IMR-90 (cell line): ENCODE data around the gene TANGO2. TPM values are rescaled to one million over a fixed set of nuclear protein-coding genes. Genes with fewer than 3 reads are reported as not detected.

ENCODE experiments used
- ATAC-seq: fragments of 200-7000 bp; cut with Tn5 transposase; 2 replicates; pipeline ENCODE4 v1.9.1; 2020; ENCODE audit warnings: low read depth, mild to moderate bottlenecking, moderate library complexity
- BruUV-seq: library from RNA; stranded (reverse); fragments of 400-500 nt; replicated peaks from 2 replicates; lab custom pipeline; 2021; lab: Mats Ljungman, UMichigan
- CTCF ChIA-PET: fragments of 300-600 bp; formaldehyde crosslinking; extraction: SDS; loops from one replicate; lab custom pipeline; 2021; ENCODE audit warnings: antibody characterized with exemption; lab: Yijun Ruan, JAX
- POLR2A ChIA-PET: fragments of 300-600 bp; sonication (Branson Sonifier 250); formaldehyde crosslinking; loops from one replicate; lab custom pipeline; 2022; ENCODE audit warnings: antibody characterized with exemption; ENCODE audit not compliant: unreplicated experiment; lab: Charles Lee
- DNase-seq: peaks from one replicate; pipeline ENCODE4 v3.0.0; 2013
- H2AFZ ChIP-seq: replicated peaks from 2 replicates; pipeline ENCODE3; 2013; ENCODE audit warnings: low read length, mild to moderate bottlenecking; ENCODE audit not compliant: poor library complexity
- H2AK5ac ChIP-seq: 2 replicates; pipeline ENCODE4 v1.6.1; 2013; ENCODE audit warnings: low read depth, low read length, inconsistent platforms
- H2AK9ac ChIP-seq: replicated peaks from 2 replicates; pipeline ENCODE3; 2013; ENCODE audit warnings: mild to moderate bottlenecking, low read depth, low read length, moderate library complexity; ENCODE audit not compliant: poor library complexity
- H2BK120ac ChIP-seq: 2 replicates; pipeline ENCODE4 v1.6.1; 2013; ENCODE audit warnings: low read depth, low read length, inconsistent platforms
- H2BK15ac ChIP-seq: 3 replicates; pipeline ENCODE4 v1.6.1; 2013; ENCODE audit warnings: low read depth, low read length, inconsistent platforms
- H2BK20ac ChIP-seq: 2 replicates; pipeline ENCODE4 v1.6.1; 2013; ENCODE audit warnings: low read depth, mild to moderate bottlenecking, inconsistent platforms, low read length, moderate library complexity
- H2BK5ac ChIP-seq: 2 replicates; pipeline ENCODE4 v1.6.1; 2013; ENCODE audit warnings: mild to moderate bottlenecking, low read depth, low read length, inconsistent platforms; ENCODE audit not compliant: poor library complexity, severe bottlenecking
- H3K14ac ChIP-seq: replicated peaks from 2 replicates; pipeline ENCODE4 v1.6.1; 2013; ENCODE audit warnings: low read depth, low read length, inconsistent platforms
- H3K18ac ChIP-seq: 2 replicates; pipeline ENCODE4 v1.6.1; 2013; ENCODE audit warnings: low read depth, low read length, control low read depth
- H3K23ac ChIP-seq: 2 replicates; pipeline ENCODE4 v1.6.1; 2013; ENCODE audit warnings: low read depth, low read length, inconsistent platforms
- H3K27ac ChIP-seq: 2 replicates; pipeline ENCODE4 v1.5.1; 2013; ENCODE audit warnings: mild to moderate bottlenecking, control low read depth, low read length; ENCODE audit not compliant: insufficient read depth
- H3K27me3 ChIP-seq: 2 replicates; pipeline ENCODE4 v1.6.1; 2013; ENCODE audit warnings: low read length; ENCODE audit not compliant: control insufficient read depth, insufficient read depth
- H3K36me3 ChIP-seq: 2 replicates; pipeline ENCODE4 v1.6.1; 2013; ENCODE audit warnings: low read length, mixed read lengths; ENCODE audit not compliant: control insufficient read depth, insufficient read depth
- H3K4ac ChIP-seq: 2 replicates; pipeline ENCODE4 v1.6.1; 2013; ENCODE audit warnings: low read depth, low read length, inconsistent platforms
- H3K4me1 ChIP-seq: 2 replicates; pipeline ENCODE4 v1.6.1; 2013; ENCODE audit warnings: low read length, mixed read lengths; ENCODE audit not compliant: control insufficient read depth, insufficient read depth
- H3K4me2 ChIP-seq: 2 replicates; pipeline ENCODE4 v1.6.1; 2013; ENCODE audit warnings: low read depth, mild to moderate bottlenecking, control low read depth, low read length, moderate library complexity
- H3K4me3 ChIP-seq: 2 replicates; pipeline ENCODE4 v1.5.1; 2013; ENCODE audit warnings: low read depth, mild to moderate bottlenecking, control low read depth, low read length, moderate library complexity; ENCODE audit not compliant: insufficient read depth
- H3K56ac ChIP-seq: 2 replicates; pipeline ENCODE4 v1.6.1; 2013; ENCODE audit warnings: low read length, inconsistent platforms; ENCODE audit not compliant: insufficient read depth; ENCODE audit errors: extremely low read depth
- H3K79me1 ChIP-seq, 2 experiments: 2 replicates each; pipeline ENCODE4 v1.6.1; 2013; ENCODE audit warnings: low read length in 2 of 2, inconsistent platforms in 1 of 2, low read depth in 1 of 2
- H3K9ac ChIP-seq: 2 replicates; pipeline ENCODE4 v1.6.1; 2013; ENCODE audit warnings: low read depth, low read length, control low read depth
- H3K9me1 ChIP-seq: 2 replicates; pipeline ENCODE4 v1.6.1; 2013; ENCODE audit warnings: low read length, inconsistent platforms; ENCODE audit not compliant: insufficient read depth
- H3K9me3 ChIP-seq: 2 replicates; pipeline ENCODE4 v1.6.1; 2013; ENCODE audit warnings: low read length; ENCODE audit not compliant: control insufficient read depth, insufficient read depth
- H4K20me1 ChIP-seq: 2 replicates; pipeline ENCODE4 v1.6.1; 2013; ENCODE audit warnings: low read length, inconsistent platforms; ENCODE audit not compliant: insufficient read depth
- H4K5ac ChIP-seq: 2 replicates; pipeline ENCODE4 v1.6.1; 2013; ENCODE audit warnings: mild to moderate bottlenecking, low read depth, low read length, control low read depth
- H4K8ac ChIP-seq, 2 experiments: 2 replicates each; pipeline ENCODE4 v1.6.1; 2013; ENCODE audit warnings: low read depth in 2 of 2, low read length in 2 of 2, control low read depth in 1 of 2, inconsistent platforms in 1 of 2
- H4K91ac ChIP-seq: 2 replicates; pipeline ENCODE4 v1.6.1; 2013; ENCODE audit warnings: low read depth, low read length, inconsistent platforms; ENCODE audit not compliant: insufficient read depth
- CTCF ChIP-seq: conservative IDR thresholded peaks from 2 replicates; pipeline ENCODE4 v1.5.1; 2012; ENCODE audit warnings: mild to moderate bottlenecking, low read depth, low read length, improper control_type of control experiment
- WGBS, 2 experiments: methylation state at CpG; one replicate each; pipeline versions ENCODE4 v1.1.5 to v1.1.7; 2013; ENCODE audit warnings: missing lambda C conversion rate in 2 of 2; ENCODE audit not compliant: insufficient read length in 1 of 2; ENCODE audit errors: extremely low coverage in 2 of 2; 5-methylcytosine and 5-hydroxymethylcytosine counted together
- dilution Hi-C: fragments of 300-500 bp; cut with HindIII; formaldehyde crosslinking; loops from one replicate; pipeline ENCODE4 v1.14.3; 2018; ENCODE audit warnings: low sequenced_read_pairs; ENCODE audit not compliant: unreplicated experiment
- in situ Hi-C: fragments of 300-500 bp; cut with MboI; formaldehyde crosslinking; loops from 3 replicates; pipeline ENCODE4 v1.14.3; 2019; ENCODE audit warnings: low sequenced_read_pairs, inconsistent platforms, mixed read lengths
- intact Hi-C: fragments of 100-400 bp; cut with micrococcal nuclease; formaldehyde crosslinking; loops from 2 replicates; pipeline ENCODE4 v1.10.0; 2022
- polyA plus RNA-seq, 3 experiments: library from polyadenylated mRNA; depleted of rRNA; stranded (reverse); fragments of >200 nt; gene quantifications; 2 replicates each; pipeline ENCODE4 v1.2.3, GENCODE V29; 2012; ENCODE audit warnings: low replicate concordance in 1 of 3
- total RNA-seq: library from RNA; depleted of rRNA; stranded (reverse); fragments of >200 nt; gene quantifications from 2 replicates; pipeline ENCODE4 v1.2.3, GENCODE V29; 2012

Gene TANGO2
- total and polyA plus RNA-seq, 2 of the 4 experiments (the other 2 are of a cell fraction): 45.1 to 75.1 TPM

DNA sequence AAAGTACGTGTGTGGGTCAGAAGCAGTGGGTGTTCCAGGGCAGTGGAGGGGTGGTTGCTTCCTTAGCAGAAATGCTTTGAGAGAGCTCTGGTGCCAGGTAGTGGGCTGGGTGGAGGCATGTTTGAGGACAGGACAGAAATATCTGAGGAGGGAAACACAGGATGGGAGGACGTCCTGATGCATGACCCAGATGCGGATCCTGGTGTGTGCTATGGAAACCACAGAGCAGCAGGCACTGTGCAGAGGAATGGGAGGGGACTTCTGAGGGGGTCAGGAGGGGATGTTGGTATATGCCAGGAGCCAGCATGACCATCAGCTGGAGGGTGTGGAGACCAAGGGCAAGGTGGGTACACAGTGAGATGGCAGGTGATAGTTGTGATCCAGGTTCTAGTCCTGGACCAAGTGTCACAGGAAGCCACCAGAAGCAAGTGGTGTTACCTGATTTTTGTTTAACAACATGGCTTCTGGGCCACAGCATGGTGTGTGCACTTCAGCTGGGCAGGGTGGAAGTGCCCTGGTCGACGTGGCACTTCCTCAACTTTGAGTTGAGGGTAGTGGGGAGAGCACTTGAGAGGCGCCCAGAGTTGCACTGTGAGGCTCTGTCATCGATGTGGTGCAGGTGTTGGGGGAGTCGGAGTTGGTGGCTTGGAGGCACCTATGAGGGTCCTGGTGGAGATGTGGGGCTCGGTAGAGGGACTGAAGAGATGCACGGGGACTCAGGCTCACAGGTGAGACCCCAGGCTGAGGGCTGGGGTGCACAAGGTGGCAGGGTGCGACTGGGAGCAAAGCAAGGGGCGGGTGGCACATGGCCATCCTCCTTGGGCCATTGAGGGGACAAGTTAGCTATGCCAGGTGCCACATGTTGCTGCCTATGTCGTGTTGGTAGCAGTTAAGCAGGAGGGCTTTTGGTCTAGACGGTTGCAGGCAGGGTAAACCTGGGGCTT is 66.7 kb downstream of the TANGO2 start:
- H3K4me3 ChIP-seq: no peak overlapping the region
- 98% methylated on average over 7 of the region's 14 CpGs; no CpG with 5 or more reads in 1 of the 2 experiments for WGBS, 2 experiments
- no peak overlapping the region for H4K91ac ChIP-seq
- no peak overlapping the region for H3K23ac ChIP-seq
- no peak overlapping the region for H3K27ac ChIP-seq
- no peak overlapping the region for H2AK9ac ChIP-seq
- no peak overlapping the region for H3K9ac ChIP-seq
- no peak overlapping the region for H3K4ac ChIP-seq
- no peaks in the 10 kb centered on the region for H3K27me3 ChIP-seq
- H3K18ac ChIP-seq: no peak overlapping the region
- H3K79me1 ChIP-seq: peaks cover 24 to 89% of the 10 kb centered on the region in 2 experiments
- intact Hi-C loops (no loop called here), in situ Hi-C loops (no loop called here), dilution Hi-C loops (no loop called here)
- no peaks in the 10 kb centered on the region for H3K9me3 ChIP-seq
- no peak overlapping the region for H2BK5ac ChIP-seq
- no peak overlapping the region for H3K56ac ChIP-seq
- H3K9me1 ChIP-seq: peaks cover 22% of the 10 kb centered on the region
- H2AFZ ChIP-seq: no peak overlapping the region
- peaks cover 64% of the 10 kb centered on the region for H3K36me3 ChIP-seq
- no peak overlapping the region for H3K14ac ChIP-seq
- no peak overlapping the region for H4K5ac ChIP-seq
- ChIA-PET CTCF (interaction anchor here (0.6 kb wide), 1 partner anchor 76 kb away, joined by 9 read pairs; no protein-coding TSS in a partner anchor), POLR2A (no interaction called here)
- no peak overlapping the region for H2BK20ac ChIP-seq
- H4K20me1 ChIP-seq: peaks cover 75% of the 10 kb centered on the region
- no peak overlapping the region for H4K8ac ChIP-seq
- no peak overlapping the region for H2AK5ac ChIP-seq
- no TSS peak for BruUV-seq
- no peak for ATAC-seq
- no peak for DNase-seq
- H3K4me2 ChIP-seq: no peak overlapping the region
- TF ChIP-seq CTCF: no peak
- H3K4me1 ChIP-seq: peaks cover 17% of the 10 kb centered on the region
- H2BK120ac ChIP-seq: no peak overlapping the region
- no peak overlapping the region for H2BK15ac ChIP-seq
